HG03442 (cell line): ENCODE data around the gene PLET1.

Source experiments
- ATAC-seq: cut with Tn5 transposase; IDR thresholded peaks from one replicate; pipeline ENCODE4 v1.9.1; 2021; ENCODE audit warnings: mild to moderate bottlenecking, moderate library complexity; ENCODE audit not compliant: unreplicated experiment

Gene PLET1

DNA sequence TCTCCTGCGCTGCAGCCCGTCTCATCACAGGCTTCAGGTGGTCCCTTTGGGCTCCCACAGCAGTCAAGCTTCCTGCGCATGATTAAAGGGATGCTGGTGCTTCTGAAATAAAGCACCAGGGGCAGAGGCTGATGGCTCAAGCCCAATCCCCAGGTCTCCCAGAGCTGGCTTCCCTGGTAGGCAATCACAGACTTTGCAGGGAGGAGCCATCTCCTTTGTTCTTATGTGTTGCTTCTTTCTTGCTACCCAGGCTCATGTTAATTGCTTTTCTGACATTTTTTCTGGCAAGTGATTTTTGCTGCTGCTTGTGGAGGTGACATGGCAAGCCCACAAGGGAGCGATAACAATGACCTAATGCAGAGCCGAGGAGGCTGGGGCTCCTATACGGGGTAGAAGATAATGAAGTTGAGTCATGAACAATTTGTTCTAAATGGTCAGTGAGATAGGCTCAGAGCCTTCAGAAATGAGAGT lies 25.2 kb upstream of the PLET1 start:
- no peak for ATAC-seq

DNA sequence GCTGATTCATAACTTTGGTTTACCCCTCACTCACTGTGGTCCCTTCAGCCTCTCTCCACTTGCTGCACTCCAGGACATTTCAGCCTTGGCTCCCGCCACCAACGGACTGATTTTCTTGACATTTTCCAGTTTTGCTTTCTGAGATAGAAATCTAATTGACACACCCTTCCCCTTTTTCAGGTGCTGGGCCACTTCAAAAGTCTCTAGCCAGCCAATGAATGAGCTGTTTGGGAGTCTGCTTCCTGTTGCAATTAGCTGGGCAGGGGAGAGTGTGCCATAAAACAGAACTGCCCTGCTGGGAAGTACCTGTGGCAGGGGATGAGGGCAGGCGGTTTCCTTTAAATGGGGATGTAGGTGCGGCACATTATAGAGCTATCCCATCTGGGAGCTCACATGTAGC lies 21.1 kb upstream of the PLET1 start:
- no peak for ATAC-seq

DNA sequence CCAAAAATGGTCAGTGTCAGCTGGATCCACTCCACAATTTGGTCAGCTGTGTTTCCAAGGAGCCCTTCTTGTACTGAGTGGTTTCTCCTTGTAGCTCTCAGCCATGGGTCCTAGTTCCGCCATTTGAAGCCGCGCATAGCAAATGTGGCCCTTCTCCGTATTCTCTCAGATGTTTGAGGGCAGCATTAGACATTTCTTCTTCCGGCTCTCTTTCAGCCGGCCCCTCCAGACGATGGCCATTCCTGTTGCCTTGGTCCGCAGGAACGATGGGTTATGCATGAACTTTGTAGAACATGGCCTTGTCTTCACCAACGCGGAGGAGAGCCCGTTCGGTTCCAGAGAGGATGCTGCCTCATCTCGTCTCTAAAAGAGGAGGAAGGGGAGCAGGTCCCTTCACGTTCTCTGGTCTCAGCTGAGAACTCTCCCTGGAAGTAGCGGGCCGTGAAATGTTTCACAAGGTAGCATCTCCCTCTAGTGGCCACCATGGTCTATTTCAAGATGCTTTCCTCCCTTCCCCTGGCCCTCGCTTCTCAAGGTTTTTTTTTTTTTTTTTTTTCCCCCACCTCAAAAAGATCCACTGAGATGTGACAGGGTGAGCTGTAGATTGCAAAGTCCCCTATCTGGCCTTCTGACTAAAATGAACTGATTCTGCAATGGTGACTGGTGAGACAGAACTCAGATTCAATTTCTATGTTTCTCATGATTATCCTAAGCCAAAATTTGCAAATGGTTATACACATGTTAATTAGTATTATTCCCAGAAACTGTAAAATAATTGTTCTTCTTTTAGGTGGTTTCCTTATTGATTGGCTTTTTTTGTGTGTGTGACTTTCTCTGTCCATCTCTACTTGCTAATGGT lies 19.8 kb upstream of the PLET1 start:
- ATAC-seq = no peak

DNA sequence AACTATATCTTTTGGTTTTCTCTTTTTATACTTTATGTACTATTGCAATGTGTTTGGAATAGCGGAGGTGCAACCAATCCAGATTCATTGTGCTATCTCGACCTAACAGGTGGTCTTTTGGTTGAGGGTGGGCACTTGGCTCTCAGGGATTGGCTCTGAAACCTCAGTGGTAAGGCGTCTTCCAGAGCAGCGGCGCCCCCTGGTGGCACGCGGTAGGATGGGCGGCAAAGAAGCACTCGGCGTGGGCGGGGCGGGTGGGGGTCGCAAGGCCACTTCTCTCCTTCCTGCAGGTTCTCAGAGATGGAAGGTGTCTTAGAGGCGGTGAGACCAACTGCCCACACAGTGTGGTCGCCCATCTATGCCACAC lies 19.2 kb upstream of the PLET1 start:
- ATAC-seq = no peak

DNA sequence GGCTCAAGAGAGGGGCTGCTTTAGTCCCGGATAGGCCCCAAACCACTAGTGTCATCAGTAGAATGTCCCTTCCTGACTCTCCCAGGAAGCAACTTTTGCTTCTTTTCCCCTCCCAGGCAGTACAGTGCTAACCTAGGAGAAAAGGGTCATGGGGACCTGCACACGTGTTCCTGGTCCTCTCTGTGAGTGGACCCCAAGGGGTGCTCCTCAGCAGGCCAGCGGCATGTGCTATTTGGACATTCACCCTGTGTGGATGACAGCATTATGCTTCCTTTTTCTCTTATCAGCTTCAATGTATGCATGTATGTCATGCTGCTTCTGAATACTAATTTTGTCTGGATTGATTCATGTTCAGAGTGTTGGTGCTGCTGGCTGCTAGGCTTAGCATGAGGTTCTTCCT lies 18.1 kb upstream of the PLET1 start:
- no peak for ATAC-seq

DNA sequence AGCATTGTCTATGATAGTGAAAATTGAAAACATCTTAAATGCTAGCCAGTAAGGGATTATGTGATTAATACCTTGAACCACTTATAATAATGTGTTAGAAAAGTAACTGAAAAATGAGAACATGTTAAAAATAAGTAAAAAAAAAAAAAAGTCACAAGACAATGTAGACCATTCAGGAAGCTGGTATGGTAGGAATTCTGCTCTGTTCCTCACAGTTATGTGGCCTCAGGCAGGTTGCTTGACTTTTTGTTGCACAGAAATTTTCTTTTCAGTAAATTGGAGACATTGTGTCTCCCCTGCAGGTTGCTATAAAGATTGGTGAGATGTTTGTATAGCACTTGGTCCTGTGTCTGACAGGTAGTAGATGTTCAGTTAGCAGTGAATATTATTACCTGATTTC lies 17.3 kb upstream of the PLET1 start:
- no peak for ATAC-seq

DNA sequence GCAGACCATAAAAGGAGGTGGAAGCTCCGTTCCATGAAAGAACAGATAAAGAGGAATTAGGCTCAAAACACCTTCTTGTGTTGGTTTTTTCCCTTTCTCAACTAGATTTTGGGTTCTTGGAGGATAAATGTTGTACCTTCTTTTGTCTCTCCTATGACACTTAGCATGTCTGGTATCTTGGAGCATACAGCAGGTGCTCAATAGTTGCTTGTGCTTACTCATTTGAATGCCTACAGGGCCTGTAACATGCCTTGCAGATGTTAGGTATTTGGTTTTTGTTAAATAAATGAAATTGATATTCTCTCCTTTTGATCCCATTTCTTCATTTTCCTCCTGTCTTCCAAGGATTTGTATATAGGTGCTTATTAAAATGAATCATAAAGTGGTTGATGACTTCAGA lies 16.4 kb upstream of the PLET1 start:
- ATAC-seq = no peak

DNA sequence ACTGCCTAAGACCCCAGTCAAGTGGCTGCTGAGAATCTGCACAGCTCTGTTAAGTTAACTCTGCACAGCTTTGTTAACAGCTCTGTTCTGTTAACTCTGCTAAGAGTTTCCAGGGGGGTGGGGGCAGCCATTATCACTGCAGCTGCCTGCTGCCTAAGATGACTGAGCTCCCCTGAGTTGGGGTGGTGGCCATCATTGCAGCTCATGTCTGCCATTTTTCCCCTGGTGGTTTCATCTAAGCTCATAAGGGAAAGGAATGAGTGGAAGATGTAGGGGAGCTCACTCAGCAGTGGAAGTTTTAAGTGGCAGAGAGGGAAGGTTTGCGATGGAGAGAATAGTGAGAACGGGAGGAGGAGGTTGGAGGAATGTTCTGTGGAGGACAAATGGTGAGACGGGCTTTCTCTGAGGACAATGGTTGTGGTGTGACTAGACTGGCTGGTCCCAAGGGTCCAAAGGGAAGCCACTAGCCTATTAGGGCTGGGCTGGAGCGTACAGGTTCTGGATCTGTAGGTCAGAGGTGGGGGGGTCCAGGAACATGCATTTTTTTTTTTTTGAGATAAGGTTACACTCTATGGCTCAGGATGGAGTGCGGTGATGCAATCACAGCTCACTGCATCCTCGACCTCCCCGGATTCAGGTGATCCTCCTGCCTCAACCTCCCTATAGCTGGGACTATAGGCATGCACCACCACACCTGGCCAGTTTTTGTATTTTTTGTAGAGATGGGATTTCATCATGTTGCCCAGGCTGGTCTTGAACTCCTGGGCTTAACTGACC lies 13.5 kb upstream of the PLET1 start:
- ATAC-seq = no peak

DNA sequence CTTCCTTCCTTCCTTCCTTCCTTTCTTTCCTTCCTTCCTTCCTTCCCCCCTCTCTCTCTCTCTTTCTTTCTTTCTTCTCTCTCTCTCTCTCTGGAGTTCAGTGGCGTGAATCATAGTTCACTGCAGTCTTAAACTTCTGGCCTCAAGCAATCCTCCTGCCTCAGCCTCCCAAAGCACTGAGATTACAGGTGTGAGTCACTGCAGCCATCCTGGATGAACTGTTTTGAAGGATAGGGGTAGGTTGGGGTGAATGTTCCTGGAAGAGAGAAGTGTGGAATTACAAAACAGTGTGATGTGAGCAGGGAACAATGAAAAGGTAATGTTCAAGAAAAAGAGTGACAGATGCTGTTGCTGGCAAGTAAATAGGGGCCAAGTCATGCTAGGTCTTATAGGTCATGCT lies 12.4 kb upstream of the PLET1 start:
- ATAC-seq = no peak

DNA sequence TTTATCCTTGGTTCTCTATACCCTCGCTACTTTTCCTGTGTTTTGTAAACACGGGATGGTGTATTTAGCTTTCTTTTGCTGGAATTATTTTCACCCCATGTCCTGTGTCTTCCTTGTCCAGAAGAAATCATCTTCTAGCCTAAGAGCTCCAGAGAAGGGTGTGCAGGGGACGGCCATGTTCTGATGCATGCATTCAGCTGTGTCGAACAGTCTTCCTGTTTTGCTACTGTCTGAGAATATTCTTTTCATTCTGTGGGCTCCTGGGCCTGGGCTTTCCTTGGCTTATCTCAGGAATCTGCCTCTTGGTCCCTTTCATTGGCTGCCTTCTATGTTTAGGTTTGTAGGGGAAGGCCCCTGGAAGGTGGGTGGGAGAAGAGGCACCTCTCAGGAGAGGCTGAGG lies 10.6 kb upstream of the PLET1 start:
- ATAC-seq = no peak

DNA sequence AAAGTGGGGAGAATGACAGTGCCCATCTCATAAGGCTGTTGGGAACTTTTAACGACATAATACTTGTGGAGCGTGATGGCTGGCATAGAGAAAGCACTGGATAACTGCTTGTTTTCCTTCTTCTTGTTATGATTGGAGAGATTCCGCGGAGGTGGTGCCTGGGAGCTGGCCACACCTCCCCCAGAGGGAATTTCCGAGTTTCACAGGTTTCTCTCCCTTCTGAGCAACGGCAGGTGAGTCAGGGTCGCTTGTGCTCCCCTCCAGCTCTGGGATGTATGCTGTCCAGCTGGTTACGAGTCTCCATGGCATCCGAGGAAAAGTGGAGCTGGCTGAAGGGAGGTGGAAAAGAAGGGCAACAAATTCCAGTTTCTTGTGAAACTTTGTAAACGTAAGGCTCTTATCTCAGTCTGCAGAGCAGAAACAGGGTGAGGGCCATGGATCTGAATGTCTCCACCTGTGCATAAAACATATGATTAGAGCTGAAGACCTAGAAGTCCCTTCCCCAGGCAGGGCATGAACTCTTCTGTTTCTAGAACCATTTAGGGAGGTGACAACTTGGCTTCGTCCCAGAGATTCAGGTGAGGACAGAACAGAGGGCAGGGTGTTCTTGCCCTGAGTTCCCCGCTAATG lies 10.0 kb upstream of the PLET1 start:
- ATAC-seq = no peak

DNA sequence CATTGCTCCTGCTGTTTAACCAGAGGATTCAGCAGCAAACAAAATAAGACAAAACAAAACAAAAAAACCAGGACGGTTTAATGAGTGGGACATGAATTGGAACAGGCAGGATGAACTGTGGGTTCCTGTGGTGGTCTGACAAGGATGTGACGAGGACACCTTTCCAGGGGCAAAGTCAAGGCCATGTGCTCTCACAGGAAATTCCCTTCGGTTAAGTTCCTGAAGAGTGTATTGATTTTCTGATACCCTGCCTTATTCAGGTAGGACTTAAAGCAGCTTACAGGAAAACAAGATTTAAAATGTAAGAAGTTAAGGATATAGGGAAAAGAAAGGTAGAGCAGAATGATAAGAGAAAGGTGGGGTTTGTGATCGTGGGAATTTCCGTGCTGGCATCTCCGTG lies 8.5 kb upstream of the PLET1 start:
- no peak for ATAC-seq

DNA sequence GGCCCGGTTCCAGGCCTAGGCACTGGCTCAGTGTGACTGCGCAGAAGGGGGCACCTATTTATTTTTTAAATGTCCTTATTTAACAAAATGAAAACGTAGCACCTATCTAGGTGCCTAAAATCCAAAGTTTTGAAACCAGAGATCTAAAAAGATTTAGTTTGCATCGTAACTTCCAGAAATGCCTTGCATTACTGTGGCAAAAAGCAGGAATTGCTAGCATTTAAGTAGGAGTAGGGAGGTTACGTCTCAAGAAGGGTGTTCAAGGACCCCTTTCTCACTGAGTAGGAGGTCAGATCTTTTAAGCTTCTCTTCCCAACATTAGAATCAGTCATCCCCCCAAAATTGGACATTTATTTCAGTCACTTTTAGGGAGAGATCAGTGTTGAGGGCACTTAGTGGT lies 7.7 kb upstream of the PLET1 start:
- ATAC-seq = no peak

DNA sequence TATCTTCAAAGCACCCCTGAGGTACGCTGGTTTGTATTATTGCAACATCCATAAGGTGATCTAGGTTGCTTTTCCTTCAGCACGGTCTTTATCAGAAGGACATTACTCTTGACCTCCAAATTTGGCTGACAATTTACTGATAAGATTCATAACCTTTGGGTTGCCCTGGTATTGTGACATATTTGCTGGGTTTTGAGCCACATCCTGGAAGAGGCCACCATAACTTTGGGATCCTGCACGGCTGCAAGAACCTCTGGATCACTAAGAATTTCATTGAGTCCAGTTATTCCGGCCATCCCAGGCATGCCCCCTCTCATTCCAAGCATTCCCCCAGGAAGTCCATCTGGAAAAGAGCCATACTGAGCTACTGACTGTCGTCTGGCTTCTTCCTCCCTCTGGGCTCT lies 6.5 kb upstream of the PLET1 start:
- ATAC-seq = no peak

DNA sequence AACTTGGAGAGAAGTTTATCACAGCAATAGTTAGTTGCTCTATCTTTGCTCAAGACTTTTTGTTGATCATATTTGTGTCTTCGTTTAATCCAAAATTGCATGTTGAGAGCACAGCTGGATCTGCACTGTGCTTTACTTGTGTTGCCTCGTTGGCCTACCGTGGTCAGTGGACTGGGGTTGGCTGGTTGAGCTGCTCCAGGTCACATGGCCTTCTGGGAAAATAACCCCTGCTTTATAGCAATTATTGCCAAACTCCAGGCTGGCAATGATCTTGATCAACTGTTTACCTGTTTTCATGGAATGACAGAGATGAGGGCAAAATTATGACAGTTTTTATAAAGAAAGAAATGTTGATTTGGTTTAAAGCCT lies 5.7 kb upstream of the PLET1 start:
- ATAC-seq = no peak

DNA sequence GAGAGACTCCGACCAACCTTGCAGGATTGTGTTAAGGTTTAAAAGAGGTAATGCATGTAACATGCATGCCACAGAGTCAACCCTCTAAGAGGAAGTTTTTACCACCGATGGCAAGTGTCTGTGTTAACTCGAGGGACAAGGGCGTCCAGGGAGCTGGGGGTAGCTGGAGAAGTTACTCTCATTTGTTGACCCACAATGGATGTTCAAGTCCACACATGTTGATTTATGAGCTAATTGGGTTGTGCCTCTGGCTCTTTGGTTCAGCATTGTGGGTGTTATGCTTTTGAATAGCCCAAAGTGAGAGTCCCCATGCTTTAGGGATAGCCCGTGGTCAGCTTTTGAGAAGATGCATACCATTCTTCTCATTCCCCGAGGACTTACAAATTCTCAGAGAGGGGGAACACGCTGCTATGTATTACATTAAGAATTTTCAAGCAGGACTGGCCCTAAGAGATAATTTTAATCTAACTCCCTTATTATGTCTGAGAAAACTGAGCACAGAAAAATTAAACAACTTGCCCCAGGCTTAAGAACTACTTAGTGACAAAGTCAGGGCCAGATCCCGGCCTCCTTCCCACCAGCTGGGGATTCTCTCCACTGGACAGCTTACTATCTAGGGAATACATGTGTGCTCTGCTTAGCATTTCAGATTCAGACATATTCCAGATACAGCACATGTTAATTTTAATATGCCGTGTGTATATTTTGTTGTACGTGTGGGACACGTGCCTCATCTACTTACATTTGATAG lies 5.2 kb upstream of the PLET1 start:
- ATAC-seq = no peak

DNA sequence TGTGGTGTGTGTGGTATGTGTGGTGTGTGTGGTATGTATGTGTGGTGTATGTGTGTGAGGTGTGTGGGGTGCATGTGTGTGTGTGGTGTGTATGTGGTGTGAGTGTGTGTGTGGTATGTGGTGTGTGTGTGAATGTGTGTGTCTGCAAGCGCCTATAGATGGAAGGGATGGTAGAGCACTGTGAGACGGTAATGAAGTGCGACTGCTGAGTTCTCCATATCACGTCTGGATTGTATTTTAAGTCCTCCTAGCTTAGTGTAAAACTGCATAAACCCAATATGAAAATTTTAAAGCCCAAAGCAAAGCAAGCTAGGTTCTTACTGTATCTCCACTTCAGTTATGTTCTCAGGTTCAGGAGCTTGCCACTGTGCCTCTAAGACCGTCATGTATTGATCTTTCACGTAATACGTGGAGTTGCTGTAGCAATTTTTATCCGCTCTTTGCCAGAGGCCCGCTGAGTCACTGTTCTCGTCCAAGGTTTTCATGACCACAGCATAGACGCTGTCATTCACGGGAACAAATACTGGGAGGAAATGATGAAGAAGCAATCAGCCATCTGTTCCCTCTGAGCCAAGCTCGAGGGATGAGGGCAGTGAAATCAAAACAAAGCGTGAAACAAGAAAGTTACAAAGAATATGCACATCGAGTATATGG lies 5.5 kb downstream of the PLET1 start:
- no peak for ATAC-seq

DNA sequence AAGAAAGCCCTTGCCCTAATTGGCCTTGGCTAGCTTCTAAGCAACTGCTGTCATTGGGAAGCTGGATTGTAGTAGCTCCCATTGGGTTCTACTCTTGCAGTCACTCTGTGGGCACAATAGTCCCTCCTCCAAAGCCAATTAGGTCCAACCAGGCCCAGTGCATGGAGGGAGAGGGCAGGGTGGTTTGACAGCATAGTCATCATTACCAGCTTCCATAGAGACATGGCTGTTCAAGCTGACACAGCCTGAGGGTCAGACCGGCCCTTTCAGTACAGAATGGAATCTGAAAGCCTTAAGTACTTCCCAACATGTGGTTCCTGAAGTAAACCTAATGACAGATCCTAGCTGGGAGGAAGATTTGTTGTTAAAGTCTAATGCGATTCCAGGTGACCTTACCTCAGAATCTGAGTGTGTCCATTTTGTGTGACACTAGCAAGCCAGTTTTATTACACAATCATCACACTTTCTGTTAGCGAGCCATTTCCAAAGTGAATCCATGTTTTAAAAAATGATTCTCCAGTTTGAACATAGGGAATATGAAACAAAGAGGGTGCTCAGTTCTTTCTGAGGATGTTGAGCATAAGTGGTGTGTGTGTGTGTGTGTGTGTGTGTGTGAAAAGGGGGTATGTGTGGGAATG lies 6.9 kb downstream of the PLET1 start:
- ATAC-seq = no peak

DNA sequence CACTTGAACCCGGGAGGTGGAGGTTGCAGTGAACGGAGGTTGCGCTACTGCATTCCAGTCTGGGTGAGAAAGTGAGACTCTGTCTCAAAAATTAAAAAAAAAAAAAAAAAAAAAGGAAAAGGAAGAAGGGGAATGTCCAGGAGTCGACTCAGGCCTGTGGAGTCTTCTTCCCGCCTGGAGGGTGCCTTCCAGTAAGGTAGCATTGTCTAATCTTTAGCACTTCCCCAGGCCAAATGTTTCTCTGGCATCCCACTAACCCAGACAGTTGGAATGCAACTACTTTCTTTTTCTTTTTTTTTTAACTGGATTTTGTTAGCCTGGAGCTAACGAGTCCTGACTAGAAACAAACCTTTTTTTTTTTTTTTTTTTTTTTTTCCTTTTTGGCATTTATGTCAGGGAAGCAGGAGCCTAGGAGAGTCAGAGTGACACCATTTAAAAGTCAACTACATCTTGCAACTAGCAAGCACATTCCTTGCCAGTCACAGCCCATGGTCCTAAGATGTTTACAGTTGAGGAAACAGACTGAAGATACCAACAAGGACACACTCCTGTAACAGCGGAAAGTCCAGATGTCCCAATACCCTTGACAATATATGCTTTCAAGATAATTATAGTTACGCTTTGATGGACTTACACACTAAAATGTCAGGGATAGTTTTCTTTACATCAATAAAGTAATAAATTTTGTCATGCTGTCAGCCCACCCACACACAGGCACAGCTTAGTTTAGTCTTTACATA lies 10.6 kb downstream of the PLET1 start:
- ATAC-seq = no peak

DNA sequence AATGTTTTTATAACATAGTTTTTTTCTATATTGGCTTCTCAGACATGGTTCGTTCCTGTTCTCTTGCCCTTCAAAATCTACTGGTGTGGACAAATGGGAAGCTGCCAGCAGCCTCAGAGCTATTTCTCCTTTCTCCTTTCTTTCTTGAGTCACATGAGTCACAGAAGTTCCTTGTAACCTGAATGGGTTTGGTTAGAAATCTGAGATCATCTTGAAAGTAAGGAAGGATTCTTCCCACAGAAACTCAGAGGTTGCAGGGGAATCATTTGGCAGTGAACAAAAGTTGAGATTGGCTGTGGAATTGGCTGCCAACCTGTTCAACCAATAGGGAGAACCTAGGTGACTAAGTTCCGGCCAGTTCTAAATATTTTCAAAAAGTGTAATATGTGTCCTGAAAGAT lies 12.5 kb downstream of the PLET1 start:
- ATAC-seq = no peak
